Lower leg skin (tissue), 3 donors: ENCODE results near the gene ANKMY2.

ENCODE experiments used
- CTCF ChIP-seq, 3 donors: fragments of 450-650 bp; IDR thresholded peaks; one replicate each; pipeline ENCODE4 v1.5.1; 2016; ENCODE audit warnings: antibody characterized with exemption in 3 of 3, mild to moderate bottlenecking in 3 of 3, moderate library complexity in 2 of 3
- POLR2A ChIP-seq, 2 donors: fragments of 450-650 bp; IDR thresholded peaks; one replicate each; pipeline ENCODE4 v1.6.1; 2016 to 2017; ENCODE audit warnings: antibody characterized with exemption in 2 of 2, mild to moderate bottlenecking in 1 of 2, moderate library complexity in 1 of 2

DNA sequence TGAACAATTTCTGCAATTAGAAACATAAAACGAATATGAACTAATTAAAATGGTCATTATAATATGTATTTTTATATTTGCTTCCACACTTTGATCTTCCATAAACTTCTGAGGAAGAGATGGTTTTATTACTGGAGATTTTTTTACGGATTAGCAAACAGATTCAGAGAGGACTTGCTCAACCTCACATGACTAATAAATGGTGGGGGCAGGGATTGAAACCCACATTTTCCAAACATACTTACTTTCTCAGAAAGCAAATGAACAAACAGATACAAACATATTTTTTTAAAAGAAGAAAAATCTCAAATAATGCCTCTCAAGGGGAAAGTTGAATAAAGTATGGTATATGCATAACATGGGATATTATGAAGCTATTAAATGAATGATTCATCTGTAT, 18.3 kb downstream of the ANKMY2 start:
- TF ChIP-seq CTCF (IDR thresholded peaks at IDR 0.05) (no peak), POLR2A (IDR thresholded peaks at IDR 0.05) (no peak)
